ENCODE measurements around the gene TRRAP. TPM values are rescaled to one million over a fixed set of nuclear protein-coding genes. Genes with fewer than 3 reads are reported as not detected.

Gene TRRAP
- total and polyA plus RNA-seq, 8 donors: 4.3 to 38.0 (median 15.7) TPM

- Histone ChIP-seq H3K36me3 (peaks cover 45 to 100% (median 98%) of the 10 kb centered on the region in 4 donors), H3K4me1 (peaks cover 0 to 8% (median 0%) of the 10 kb centered on the region in 4 donors), H3K4me3 (no peak overlapping the region), H3K9me3 (no peaks in the 10 kb centered on the region), H3K27ac (no peak overlapping the region), H3K27me3 (no peaks in the 10 kb centered on the region)
- 80 to 91% (median 81%) methylated on average over 4 of the region's 4 CpGs for WGBS, 5 donors
- TF ChIP-seq EP300 (IDR thresholded peaks at IDR 0.05) (no peak), POLR2AphosphoS5 (IDR thresholded peaks at IDR 0.05) (no peak), CTCF (IDR thresholded peaks at IDR 0.05) (no peak), POLR2A (IDR thresholded peaks at IDR 0.05) (no peak)
- intact Hi-C loops (cut with DNase I; ENCODE audit: low total_unique reads): no loop called here
- no peak for DNase-seq
Measured at GRCh38 chr7:98944386-98944785, 66.1 kb downstream of the TRRAP start.

GRCh38 chr7:98945852-98946251 lies 67.5 kb downstream of the TRRAP start:
- H3K36me3 ChIP-seq: peaks cover 44 to 100% (median 98%) of the 10 kb centered on the region in 4 donors
- WGBS, 5 donors: 81 to 90% (median 86%) methylated on average over 7 of the region's 7 CpGs

GRCh38 chr7:98946389-98946788 lies 68.1 kb downstream of the TRRAP start:
- Histone ChIP-seq H3K27ac (no peak overlapping the region), H3K4me3 (no peak overlapping the region), H3K36me3 (peaks cover 47 to 100% (median 98%) of the 10 kb centered on the region in 4 donors), H3K9me3 (no peaks in the 10 kb centered on the region), H3K4me1 (peaks cover 0 to 8% (median 0%) of the 10 kb centered on the region in 4 donors), H3K27me3 (no peaks in the 10 kb centered on the region)
- 96 to 99% (median 97%) methylated on average over 8 of the region's 8 CpGs for WGBS, 5 donors
- intact Hi-C loops (cut with DNase I; ENCODE audit: low total_unique reads): no loop called here
- no peak for DNase-seq
- TF ChIP-seq CTCF (IDR thresholded peaks at IDR 0.05): no peak
- no peak for TF ChIP-seq POLR2AphosphoS5 (IDR thresholded peaks at IDR 0.05)
- TF ChIP-seq EP300 (IDR thresholded peaks at IDR 0.05): no peak
- no peak for TF ChIP-seq POLR2A (IDR thresholded peaks at IDR 0.05)

More at GRCh38 chr7:98945852-98946251, 67.5 kb downstream of the TRRAP start:
- H3K9me3 ChIP-seq: no peaks in the 10 kb centered on the region
- no peak overlapping the region for H3K27ac ChIP-seq
- H3K4me3 ChIP-seq: no peak overlapping the region
- no peak for TF ChIP-seq POLR2AphosphoS5 (IDR thresholded peaks at IDR 0.05)
- no peak for TF ChIP-seq CTCF (IDR thresholded peaks at IDR 0.05)
- TF ChIP-seq EP300 (IDR thresholded peaks at IDR 0.05): no peak
- no peak for TF ChIP-seq POLR2A (IDR thresholded peaks at IDR 0.05)
- DNase-seq: no peak
- peaks cover 0 to 8% (median 0%) of the 10 kb centered on the region in 4 donors for H3K4me1 ChIP-seq
- H3K27me3 ChIP-seq: no peaks in the 10 kb centered on the region
- intact Hi-C loops (cut with DNase I; ENCODE audit: low total_unique reads): no loop called here

GRCh38 chr7:98949336-98950044 lies 71.2 kb downstream of the TRRAP start:
- H3K9me3 ChIP-seq: no peaks in the 10 kb centered on the region
- H3K4me1 ChIP-seq: no peaks in the 10 kb centered on the region
- no peak for TF ChIP-seq POLR2A (IDR thresholded peaks at IDR 0.05)
- no peak for TF ChIP-seq EP300 (IDR thresholded peaks at IDR 0.05)
- TF ChIP-seq CTCF (IDR thresholded peaks at IDR 0.05): no peak
- no peak for TF ChIP-seq POLR2AphosphoS5 (IDR thresholded peaks at IDR 0.05)
- no peak overlapping the region for H3K27ac ChIP-seq
- H3K27me3 ChIP-seq: no peaks in the 10 kb centered on the region
- intact Hi-C loops (cut with DNase I; ENCODE audit: low total_unique reads): no loop called here
- 93 to 98% (median 96%) methylated on average over 21 of the region's 21 CpGs for WGBS, 5 donors
- H3K4me3 ChIP-seq: no peak overlapping the region
- peaks cover 67 to 100% (median 100%) of the 10 kb centered on the region in 4 donors for H3K36me3 ChIP-seq
- DNase-seq: no peak
